HG03558 (cell line): ENCODE measurements around the gene DLG2.

Source experiments
- ATAC-seq: cut with Tn5 transposase; IDR thresholded peaks from one replicate; pipeline ENCODE4 v1.9.1; 2021; ENCODE audit warnings: moderate number of reproducible peaks; ENCODE audit not compliant: unreplicated experiment; ENCODE audit errors: extremely low read depth

Gene DLG2

GRCh38 chr11:83410605-83411565 is 2216.3 kb downstream of the DLG2 start:
- no peak for ATAC-seq

GRCh38 chr11:83409891-83410290 is 2217.3 kb downstream of the DLG2 start:
- no peak for ATAC-seq

- ATAC-seq: no peak
These were observed 2217.7 kb downstream of the DLG2 start for GRCh38 chr11:83409476-83409875.

GRCh38 chr11:83408946-83409345 is 2218.2 kb downstream of the DLG2 start:
- ATAC-seq: no peak
